PFSK-1 (cell line): Measurements from ENCODE around the gene ZNF644.

Experiments
- FOXP2 ChIP-seq: optimal IDR thresholded peaks from 2 replicates; pipeline ENCODE3; 2011; ENCODE audit warnings: borderline replicate concordance, control low read depth, inconsistent platforms; ENCODE audit not compliant: insufficient read depth; ENCODE audit errors: extremely low read length, extremely low read depth
- POLR2AphosphoS5 ChIP-seq: IDR thresholded peaks from 2 replicates; pipeline ENCODE4 v1.6.1; 2012; ENCODE audit warnings: low read depth, mild to moderate bottlenecking, control low read depth, low read length, moderate library complexity
- SIN3A ChIP-seq: IDR thresholded peaks from 2 replicates; pipeline ENCODE4 v1.6.1; 2012; ENCODE audit warnings: mild to moderate bottlenecking, low read length, moderate library complexity, borderline replicate concordance; ENCODE audit not compliant: insufficient read depth
- TAF1 ChIP-seq: IDR thresholded peaks from 2 replicates; pipeline ENCODE4 v1.6.1; 2012; ENCODE audit warnings: low read length, control low read depth, borderline replicate concordance; ENCODE audit not compliant: insufficient read depth
- TF ChIP-seq, protein P1 (sequence below), 2 experiments: IDR thresholded peaks; 2 replicates each; pipeline versions ENCODE4 v1.6.1 to v1.8.0; 2011 to 2012; ENCODE audit warnings: low read depth in 2 of 2, low read length in 2 of 2, control low read depth in 1 of 2, inconsistent platforms in 1 of 2, mild to moderate bottlenecking in 1 of 2, moderate library complexity in 1 of 2; ENCODE audit not compliant: insufficient read depth in 1 of 2

The ZNF644 gene

DNA sequence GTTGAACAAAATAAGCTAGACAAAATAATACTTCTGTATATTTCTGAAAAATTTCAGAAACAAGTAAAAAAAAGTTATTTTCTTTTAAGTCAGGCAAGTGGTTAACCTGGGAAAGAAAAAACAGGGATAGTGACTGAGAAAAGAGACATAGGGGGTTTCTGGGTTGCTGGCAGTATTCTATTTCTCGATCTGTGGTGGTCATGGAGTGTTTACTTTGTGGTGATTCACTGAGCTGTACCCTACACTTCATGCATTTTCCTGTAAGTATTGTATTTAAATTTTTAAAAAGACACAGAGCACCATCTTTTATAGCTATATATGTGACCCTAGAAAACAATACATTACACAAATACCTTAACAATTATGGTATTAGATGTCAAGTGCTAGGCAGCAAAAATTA is 58.2 kb downstream of the ZNF644 start:
- TF ChIP-seq SIN3A (no peak), FOXP2 (no peak), POLR2AphosphoS5 (no peak)

DNA sequence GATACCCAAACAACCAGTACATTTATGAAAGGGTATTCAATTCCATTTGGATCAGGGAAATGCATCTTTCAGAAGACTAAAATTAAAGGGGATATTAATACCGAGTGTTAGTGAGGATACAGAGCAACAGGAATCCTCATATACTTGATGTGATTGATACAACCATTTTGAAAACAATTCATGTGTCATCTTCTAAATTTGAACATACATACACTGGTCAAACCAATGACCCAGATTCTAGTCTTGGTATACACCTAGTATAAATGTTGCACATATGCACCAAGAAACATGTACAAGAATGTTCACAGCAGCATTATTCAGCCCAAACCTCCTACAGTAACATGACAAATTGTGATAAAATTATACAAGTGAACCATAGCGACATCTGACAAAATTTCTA is 58.6 kb downstream of the ZNF644 start:
- TF ChIP-seq FOXP2 (no peak), POLR2AphosphoS5 (no peak), TAF1 (no peak), SIN3A (no peak)
- TF ChIP-seq, protein P1, sequence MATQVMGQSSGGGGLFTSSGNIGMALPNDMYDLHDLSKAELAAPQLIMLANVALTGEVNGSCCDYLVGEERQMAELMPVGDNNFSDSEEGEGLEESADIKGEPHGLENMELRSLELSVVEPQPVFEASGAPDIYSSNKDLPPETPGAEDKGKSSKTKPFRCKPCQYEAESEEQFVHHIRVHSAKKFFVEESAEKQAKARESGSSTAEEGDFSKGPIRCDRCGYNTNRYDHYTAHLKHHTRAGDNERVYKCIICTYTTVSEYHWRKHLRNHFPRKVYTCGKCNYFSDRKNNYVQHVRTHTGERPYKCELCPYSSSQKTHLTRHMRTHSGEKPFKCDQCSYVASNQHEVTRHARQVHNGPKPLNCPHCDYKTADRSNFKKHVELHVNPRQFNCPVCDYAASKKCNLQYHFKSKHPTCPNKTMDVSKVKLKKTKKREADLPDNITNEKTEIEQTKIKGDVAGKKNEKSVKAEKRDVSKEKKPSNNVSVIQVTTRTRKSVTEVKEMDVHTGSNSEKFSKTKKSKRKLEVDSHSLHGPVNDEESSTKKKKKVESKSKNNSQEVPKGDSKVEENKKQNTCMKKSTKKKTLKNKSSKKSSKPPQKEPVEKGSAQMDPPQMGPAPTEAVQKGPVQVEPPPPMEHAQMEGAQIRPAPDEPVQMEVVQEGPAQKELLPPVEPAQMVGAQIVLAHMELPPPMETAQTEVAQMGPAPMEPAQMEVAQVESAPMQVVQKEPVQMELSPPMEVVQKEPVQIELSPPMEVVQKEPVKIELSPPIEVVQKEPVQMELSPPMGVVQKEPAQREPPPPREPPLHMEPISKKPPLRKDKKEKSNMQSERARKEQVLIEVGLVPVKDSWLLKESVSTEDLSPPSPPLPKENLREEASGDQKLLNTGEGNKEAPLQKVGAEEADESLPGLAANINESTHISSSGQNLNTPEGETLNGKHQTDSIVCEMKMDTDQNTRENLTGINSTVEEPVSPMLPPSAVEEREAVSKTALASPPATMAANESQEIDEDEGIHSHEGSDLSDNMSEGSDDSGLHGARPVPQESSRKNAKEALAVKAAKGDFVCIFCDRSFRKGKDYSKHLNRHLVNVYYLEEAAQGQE (IDR thresholded peaks at IDR 0.05; ENCODE audit: insufficient read depth in 1 of 2, low read depth in 2 of 2, low read length in 2 of 2) = no peak

DNA sequence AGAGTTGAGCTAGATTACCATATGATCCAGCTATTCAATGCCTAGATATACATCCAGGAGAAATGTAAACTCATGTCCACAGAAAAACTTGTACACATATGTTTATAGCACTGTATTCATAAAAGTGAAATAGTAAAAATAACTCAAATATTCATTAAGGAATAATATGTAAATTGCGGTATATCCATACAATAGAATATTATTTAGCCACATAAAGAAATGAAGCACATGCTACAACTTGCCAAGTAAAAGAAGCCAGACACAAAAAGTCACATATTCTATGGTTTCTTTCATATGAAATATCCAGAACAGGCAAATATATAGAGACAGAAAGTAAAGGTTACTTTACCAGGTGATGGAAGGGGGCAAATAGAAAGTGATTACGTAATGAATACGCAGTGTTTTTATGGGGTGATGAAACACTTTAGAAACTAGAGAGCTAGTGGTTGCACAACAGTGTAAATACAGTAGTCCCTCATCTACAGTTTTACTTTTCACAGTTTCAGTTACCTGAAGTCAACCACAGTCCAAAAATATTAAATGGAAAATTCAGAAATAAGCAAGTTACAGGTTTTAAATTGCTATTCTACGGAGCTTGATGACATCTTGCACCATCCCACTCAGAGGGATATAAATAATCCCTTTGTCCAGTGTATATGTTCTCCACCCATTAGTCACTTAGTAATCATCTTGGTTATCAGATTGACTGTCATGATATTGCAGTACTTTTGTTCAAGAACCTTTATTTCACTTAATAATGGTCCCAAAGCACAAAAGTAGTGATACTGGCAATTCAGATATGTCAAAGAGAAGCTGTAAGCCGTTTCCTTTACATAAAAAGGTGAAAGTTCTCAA is 62.3 kb downstream of the ZNF644 start:
- TF ChIP-seq, protein P1 (IDR thresholded peaks at IDR 0.05; ENCODE audit: insufficient read depth in 1 of 2, low read depth in 2 of 2, low read length in 2 of 2) = no peak
- TF ChIP-seq SIN3A (no peak), POLR2AphosphoS5 (no peak), TAF1 (no peak), FOXP2 (no peak)

DNA sequence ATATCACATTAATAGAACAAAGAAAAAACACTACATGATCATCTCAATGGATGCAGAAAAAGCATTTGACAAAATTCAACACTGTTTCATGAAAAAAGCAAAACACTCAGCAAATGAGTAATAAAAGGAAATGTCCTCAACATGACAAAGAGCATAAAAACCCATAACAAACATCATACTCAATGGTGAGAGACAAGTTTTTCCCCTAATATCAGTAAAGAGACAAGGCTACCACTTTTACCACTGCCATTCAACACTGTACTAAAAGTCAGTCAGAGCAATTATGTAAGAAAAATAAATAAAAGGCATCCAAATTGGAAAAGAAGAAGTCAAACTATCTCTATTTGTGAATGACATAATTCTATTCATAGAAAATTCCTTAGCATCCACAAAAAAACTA is 64.3 kb downstream of the ZNF644 start:
- TF ChIP-seq POLR2AphosphoS5 (no peak), TAF1 (no peak), SIN3A (no peak), FOXP2 (no peak)
- TF ChIP-seq, protein P1 (IDR thresholded peaks at IDR 0.05; ENCODE audit: insufficient read depth in 1 of 2, low read depth in 2 of 2, low read length in 2 of 2) = no peak

DNA sequence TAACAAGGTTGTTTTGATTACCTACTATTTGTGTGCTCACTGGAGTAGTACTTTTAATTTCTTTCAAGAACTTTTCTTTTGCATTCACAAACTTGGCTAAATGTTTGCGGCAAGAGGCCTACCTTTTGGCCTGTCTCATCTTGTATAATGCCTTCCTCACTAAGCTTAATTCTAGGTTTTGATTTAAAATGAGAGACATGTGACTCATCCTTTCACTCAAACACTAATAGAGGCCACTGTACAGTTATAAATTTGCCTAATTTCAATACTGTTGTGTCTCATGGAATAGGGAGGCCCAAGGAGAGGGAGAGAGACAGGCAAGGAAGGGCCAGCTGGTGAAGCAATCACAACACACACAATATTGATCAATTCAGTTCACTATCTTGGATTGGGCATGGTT is 66.1 kb downstream of the ZNF644 start:
- TF ChIP-seq, protein P1 (IDR thresholded peaks at IDR 0.05; ENCODE audit: insufficient read depth in 1 of 2, low read depth in 2 of 2, low read length in 2 of 2) = no peak
- TF ChIP-seq TAF1 (no peak), FOXP2 (no peak), POLR2AphosphoS5 (no peak), SIN3A (no peak)
